KOPT-K1 (cell line): ENCODE measurements around the gene SORCS2.
"Not testable (repeated sequence)": the region's sequence is repeated elsewhere in the genome, so short reads cannot be mapped to it uniquely, and the experiment has no call there.

Source experiments
- H3K27ac ChIP-seq: fragments of 200-600 bp; sonication (generic); 2 replicates; pipeline ENCODE4 v1.5.1; 2016; ENCODE audit warnings: antibody characterized with exemption, mild to moderate bottlenecking, low read depth, low read length; ENCODE audit not compliant: poor library complexity, severe bottlenecking
- H3K36me3 ChIP-seq: fragments of 200-600 bp; sonication (generic); 2 replicates; pipeline ENCODE4 v1.5.1; 2017; ENCODE audit warnings: antibody characterized with exemption, mild to moderate bottlenecking, low read length, moderate library complexity; ENCODE audit not compliant: insufficient read depth
- H3K9me3 ChIP-seq: fragments of 200-600 bp; sonication (generic); 2 replicates; pipeline ENCODE4 v1.5.1; 2017; ENCODE audit warnings: antibody characterized with exemption, low read length, mild to moderate bottlenecking; ENCODE audit not compliant: insufficient read depth, poor library complexity, severe bottlenecking

Gene SORCS2

DNA sequence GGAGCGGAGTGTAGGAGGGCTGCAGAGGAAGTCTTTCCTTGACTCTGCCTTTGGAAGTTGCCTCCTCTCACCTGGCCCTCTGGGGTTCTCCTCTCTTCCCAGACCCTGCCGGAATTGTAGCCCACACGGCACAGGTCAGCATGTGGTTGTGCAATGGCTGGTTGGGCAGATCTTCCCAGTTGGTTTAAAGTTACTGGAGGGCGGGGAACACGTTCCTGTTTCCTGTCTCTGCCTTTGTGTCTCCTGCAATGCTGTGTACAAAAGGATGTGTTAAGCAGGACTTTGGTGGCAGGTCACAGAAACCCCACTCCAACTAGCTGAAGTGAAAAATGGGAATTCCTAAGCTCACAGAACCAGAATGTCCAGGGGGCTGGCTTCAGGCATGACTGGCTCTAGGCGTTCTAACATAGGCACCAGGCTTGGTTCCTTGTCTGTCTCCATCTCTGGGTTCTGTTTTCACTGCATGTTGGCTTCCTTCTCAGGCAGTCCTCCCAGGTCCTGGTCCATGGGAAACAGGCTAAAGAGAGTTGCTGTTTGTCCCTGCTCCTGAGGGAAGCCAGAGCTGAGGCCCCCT is 19.9 kb downstream of the SORCS2 start:
- Histone ChIP-seq H3K36me3 (no peaks in the 10 kb centered on the region), H3K9me3 (no peaks in the 10 kb centered on the region), H3K27ac (no peak overlapping the region)

- Histone ChIP-seq H3K27ac (no peak overlapping the region), H3K9me3 (no peaks in the 10 kb centered on the region), H3K36me3 (no peaks in the 10 kb centered on the region)
These were observed 20.6 kb downstream of the SORCS2 start for GRCh38 chr4:7212921-7213320.

- Histone ChIP-seq H3K9me3 (no peaks in the 10 kb centered on the region), H3K36me3 (no peaks in the 10 kb centered on the region), H3K27ac (no peak overlapping the region)
These were observed 21.5 kb downstream of the SORCS2 start for GRCh38 chr4:7213807-7214206.

GRCh38 chr4:7214359-7214758 is 22.0 kb downstream of the SORCS2 start:
- Histone ChIP-seq H3K27ac (no peak overlapping the region), H3K36me3 (no peaks in the 10 kb centered on the region), H3K9me3 (no peaks in the 10 kb centered on the region)

GRCh38 chr4:7215187-7215586 is 22.8 kb downstream of the SORCS2 start:
- H3K9me3 ChIP-seq, H3K36me3 ChIP-seq, H3K27ac ChIP-seq: not testable (repeated sequence)

GRCh38 chr4:7217039-7217438 is 24.7 kb downstream of the SORCS2 start:
- Histone ChIP-seq H3K9me3 (no peaks in the 10 kb centered on the region), H3K27ac (no peak overlapping the region), H3K36me3 (no peaks in the 10 kb centered on the region)

DNA sequence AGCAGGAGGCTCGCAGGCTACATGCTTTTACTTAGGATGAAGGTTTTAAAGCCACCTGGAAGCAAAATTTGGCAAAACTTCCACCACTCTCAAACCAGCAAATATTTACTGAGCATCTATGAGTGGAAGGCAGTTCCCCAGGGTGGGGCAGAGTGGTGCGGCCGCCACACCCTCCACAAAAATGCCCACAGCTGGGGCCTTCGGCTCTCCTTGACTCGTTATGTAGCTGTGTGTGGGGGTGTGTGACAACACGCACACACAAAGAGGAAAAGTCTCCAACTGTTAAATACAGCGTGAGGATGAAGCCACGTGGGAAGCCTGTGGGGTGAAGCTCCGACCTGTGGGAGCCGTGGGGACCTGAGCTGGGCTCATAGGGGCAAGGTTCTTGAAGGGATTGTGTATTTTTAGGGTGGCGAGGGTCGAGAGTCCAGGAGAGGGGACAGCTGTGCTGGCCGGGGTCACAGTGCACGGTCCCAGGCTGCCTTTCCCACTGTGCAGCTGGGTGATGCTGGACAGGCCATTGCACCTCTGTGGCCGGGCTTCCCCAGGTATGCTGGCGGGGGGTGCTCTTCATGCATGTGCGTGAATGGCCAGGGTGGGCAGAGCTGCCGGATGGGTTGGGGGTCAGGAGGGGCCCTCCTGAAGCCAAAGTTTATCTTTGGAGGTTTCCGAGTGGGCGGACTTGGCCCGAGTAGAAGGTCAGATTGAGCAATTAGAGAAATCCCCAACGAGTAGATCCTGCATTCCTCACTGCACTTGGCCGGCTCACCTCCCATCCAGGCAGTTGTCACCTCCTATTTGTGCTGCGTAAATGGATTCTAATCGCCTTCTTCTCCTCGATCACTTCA is 25.4 kb downstream of the SORCS2 start:
- Histone ChIP-seq H3K9me3 (no peaks in the 10 kb centered on the region), H3K36me3 (no peaks in the 10 kb centered on the region), H3K27ac (no peak overlapping the region)

DNA sequence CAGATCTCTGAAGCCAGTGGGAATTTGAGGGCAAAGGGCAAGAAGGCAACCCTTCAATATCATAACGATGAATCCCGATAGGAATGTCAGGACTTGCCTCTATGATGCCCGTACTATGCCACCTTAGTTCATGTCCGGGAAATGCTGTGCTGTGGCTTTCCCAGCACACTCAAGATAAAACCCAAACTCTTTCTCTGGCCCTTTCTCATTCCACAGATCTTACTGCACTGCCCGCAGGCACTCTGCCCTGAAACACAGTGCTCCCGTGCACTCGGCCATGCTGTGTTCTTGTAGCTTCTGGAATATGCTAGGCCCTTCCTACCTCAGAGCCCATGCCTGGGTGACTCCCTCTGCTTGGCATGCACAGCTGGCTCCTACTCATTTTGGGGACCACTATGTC is 26.3 kb downstream of the SORCS2 start:
- no peaks in the 10 kb centered on the region for H3K9me3 ChIP-seq
- no peaks in the 10 kb centered on the region for H3K36me3 ChIP-seq
- no peak overlapping the region for H3K27ac ChIP-seq

DNA sequence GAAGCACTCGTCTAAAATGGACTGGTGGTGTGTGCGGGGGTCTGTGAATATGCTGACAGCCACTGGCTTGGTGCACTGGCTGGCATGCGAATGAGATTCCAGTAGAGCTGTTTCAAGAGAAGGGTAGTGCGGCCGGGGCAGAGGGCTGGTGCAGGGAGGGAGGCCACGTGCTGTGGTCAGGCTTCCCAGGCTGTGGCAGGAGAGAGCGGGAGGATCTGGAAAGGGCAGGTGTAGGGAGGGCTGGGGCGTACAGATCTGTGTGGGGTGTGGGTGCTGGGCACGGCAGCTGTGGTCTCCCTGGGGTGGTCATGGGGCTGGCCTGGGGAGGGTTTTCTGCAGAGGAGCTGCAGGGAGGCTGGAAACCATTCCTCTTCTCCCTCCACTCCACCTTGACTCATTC is 30.2 kb downstream of the SORCS2 start:
- no peaks in the 10 kb centered on the region for H3K36me3 ChIP-seq
- no peak overlapping the region for H3K27ac ChIP-seq
- no peaks in the 10 kb centered on the region for H3K9me3 ChIP-seq

DNA sequence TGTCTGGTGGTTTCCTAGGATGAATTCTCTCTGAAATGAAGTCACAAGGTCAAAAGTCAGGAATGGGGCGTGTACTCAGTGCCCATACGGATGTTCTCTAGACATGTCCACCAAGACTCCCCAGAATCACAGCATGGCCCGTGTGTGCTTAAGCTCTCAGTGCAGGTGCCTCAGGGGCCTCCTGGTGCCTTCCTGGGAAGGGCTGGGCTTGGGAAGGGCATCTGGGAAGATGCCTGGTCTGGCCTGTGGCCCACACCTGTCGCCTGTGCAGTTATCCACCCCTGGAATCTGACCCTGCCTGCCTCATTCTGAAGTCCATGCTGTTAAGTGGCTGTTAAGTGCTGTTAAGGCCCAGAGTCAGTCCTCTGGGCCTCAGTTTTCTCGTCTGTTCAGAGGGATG is 31.2 kb downstream of the SORCS2 start:
- Histone ChIP-seq H3K27ac (no peak overlapping the region), H3K36me3 (no peaks in the 10 kb centered on the region), H3K9me3 (no peaks in the 10 kb centered on the region)

DNA sequence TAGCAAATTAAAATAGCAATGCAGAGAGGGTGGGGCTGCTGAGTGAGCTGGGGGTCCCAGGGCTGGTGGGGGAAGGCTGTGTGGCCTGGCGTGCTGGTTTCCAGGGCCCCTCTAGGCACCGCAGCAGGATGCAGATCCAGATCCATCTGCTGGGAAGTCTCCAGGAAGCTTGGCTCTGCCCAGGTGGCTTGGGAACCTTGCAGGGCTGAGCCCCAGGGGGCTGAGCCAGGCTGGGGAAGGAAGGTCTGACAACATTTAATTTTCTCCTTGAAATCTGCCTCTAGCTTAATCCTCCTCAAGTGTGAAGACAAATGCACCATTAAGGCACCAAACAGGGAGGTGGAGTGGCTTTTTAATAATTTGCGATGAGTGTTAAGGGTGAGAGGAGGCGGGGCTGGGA is 31.7 kb downstream of the SORCS2 start:
- H3K27ac ChIP-seq: no peak overlapping the region
- H3K36me3 ChIP-seq: no peaks in the 10 kb centered on the region
- H3K9me3 ChIP-seq: no peaks in the 10 kb centered on the region

- no peaks in the 10 kb centered on the region for H3K9me3 ChIP-seq
These were observed 32.7 kb downstream of the SORCS2 start for GRCh38 chr4:7224878-7225533.

GRCh38 chr4:7226439-7226838 is 34.1 kb downstream of the SORCS2 start:
- no peaks in the 10 kb centered on the region for H3K36me3 ChIP-seq
- H3K27ac ChIP-seq: no peak overlapping the region
- H3K9me3 ChIP-seq: no peaks in the 10 kb centered on the region

More at GRCh38 chr4:7224878-7225533, 32.7 kb downstream of the SORCS2 start:
- no peaks in the 10 kb centered on the region for H3K36me3 ChIP-seq
- no peak overlapping the region for H3K27ac ChIP-seq

DNA sequence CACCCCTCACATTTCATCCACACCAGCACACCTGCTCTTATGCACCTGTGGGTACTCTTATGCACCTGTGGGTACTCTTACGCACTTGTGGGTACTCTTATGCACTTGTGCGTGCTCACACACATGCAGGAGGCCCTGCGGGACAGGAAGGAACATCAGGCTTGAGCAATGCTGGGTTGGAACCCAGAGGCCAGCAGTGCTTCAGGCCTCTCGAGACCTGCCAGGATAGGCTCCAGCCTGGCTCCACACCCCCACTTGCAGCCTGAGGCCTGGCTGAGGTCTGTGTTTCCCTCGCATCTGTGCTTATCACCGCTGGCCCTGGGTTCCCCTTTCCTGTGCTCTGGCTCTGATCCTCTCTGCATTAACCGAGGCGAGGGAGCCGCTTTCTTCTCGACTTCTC is 34.7 kb downstream of the SORCS2 start:
- no peaks in the 10 kb centered on the region for H3K36me3 ChIP-seq
- H3K27ac ChIP-seq: no peak overlapping the region
- no peaks in the 10 kb centered on the region for H3K9me3 ChIP-seq

DNA sequence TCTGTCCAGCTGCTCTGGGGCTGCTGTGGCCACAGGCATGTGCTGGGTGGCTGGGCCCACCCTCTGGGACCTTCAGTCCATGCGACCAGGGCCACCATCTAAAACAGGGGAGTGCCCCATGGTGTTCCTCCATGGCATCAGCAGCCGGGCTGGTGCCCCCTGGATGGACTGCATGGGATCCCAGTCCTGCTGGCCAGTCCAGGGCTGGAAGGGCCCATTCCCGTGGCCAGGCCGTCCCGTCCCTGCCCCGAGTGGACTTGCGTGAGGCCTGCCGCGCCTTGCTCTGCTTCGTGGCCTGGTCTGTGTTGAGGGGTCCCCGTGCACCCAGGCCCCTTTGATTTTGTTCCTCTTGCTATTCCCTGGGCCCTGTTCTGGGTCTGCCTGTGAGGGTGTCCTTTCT is 36.4 kb downstream of the SORCS2 start:
- no peaks in the 10 kb centered on the region for H3K36me3 ChIP-seq
- no peaks in the 10 kb centered on the region for H3K9me3 ChIP-seq
- no peak overlapping the region for H3K27ac ChIP-seq
